Daoy (cell line): ENCODE measurements around the gene STK16. TPM values are rescaled to one million over a fixed set of nuclear protein-coding genes. Genes with fewer than 3 reads are reported as not detected.
"Not testable (repeated sequence)": the region's sequence is repeated elsewhere in the genome, so short reads cannot be mapped to it uniquely, and the experiment has no call there.

Experiments used
- DNase-seq: peaks from one replicate; pipeline ENCODE4 v3.0.0-alpha.2; 2015; ENCODE audit warnings: low read depth
- total RNA-seq: library from RNA; depleted of rRNA; stranded (reverse); fragments of >200 nt; shearing (Covaris generic); gene quantifications from 2 replicates; pipeline ENCODE4 v1.2.3, GENCODE V29; 2014; rRNA removed

Gene STK16
- total RNA-seq, result 5.4 and 8.9 TPM in 2 replicates

- peak; percentile 95 for DNase-seq
Measured at GRCh38 chr2:219245148-219245898, at the start of gene STK16, which contains the start of gene GLB1L. Gene STK16, plus strand, starts transcription at chr2:219245479. Its CDS starts 521 bp downstream, at chr2:219246000. Gene GLB1L, minus strand, starts transcription at chr2:219245444. Its CDS starts 1,871 bp downstream, at chr2:219243573.

GRCh38 chr2:219197388-219197787 is 47.9 kb upstream of the STK16 start:
- DNase-seq, result no peak

- DNase-seq, result no peak
Measured at GRCh38 chr2:219198974-219199373, 46.3 kb upstream of the STK16 start.

GRCh38 chr2:219199470-219200211 is 45.6 kb upstream of the STK16 start:
- no peak for DNase-seq

- not testable (repeated sequence) for DNase-seq
Measured at GRCh38 chr2:219200502-219201326, 44.6 kb upstream of the STK16 start.

GRCh38 chr2:219201331-219201730 is 43.9 kb upstream of the STK16 start:
- DNase-seq, result not testable (repeated sequence)

- DNase-seq, result no peak
Measured at GRCh38 chr2:219204425-219205164, 40.7 kb upstream of the STK16 start.

- DNase-seq, result no peak
Measured at GRCh38 chr2:219205165-219205538, 40.1 kb upstream of the STK16 start.

GRCh38 chr2:219205981-219206327 is 39.3 kb upstream of the STK16 start:
- no peak for DNase-seq

GRCh38 chr2:219206328-219207133 is 38.7 kb upstream of the STK16 start, which contains the start of gene ZFAND2B:
Gene ZFAND2B, plus strand, starts transcription at chr2:219206782. Its CDS starts 206 bp downstream, at chr2:219206988.
- peak; percentile 97 for DNase-seq

GRCh38 chr2:219207134-219207883 is 38.0 kb upstream of the STK16 start:
- no peak for DNase-seq

- no peak for DNase-seq
Measured at GRCh38 chr2:219207884-219208740, 37.2 kb upstream of the STK16 start.

- DNase-seq, result no peak
Measured at GRCh38 chr2:219209236-219210195, 35.8 kb upstream of the STK16 start.

- DNase-seq, result no peak
Measured at GRCh38 chr2:219210196-219210885, 34.9 kb upstream of the STK16 start.

- no peak for DNase-seq
Measured at GRCh38 chr2:219210886-219211362, 34.4 kb upstream of the STK16 start.

- no peak for DNase-seq
Measured at GRCh38 chr2:219213026-219213415, 32.3 kb upstream of the STK16 start.
